Measurements from ENCODE around the gene INTS6L.

DNA sequence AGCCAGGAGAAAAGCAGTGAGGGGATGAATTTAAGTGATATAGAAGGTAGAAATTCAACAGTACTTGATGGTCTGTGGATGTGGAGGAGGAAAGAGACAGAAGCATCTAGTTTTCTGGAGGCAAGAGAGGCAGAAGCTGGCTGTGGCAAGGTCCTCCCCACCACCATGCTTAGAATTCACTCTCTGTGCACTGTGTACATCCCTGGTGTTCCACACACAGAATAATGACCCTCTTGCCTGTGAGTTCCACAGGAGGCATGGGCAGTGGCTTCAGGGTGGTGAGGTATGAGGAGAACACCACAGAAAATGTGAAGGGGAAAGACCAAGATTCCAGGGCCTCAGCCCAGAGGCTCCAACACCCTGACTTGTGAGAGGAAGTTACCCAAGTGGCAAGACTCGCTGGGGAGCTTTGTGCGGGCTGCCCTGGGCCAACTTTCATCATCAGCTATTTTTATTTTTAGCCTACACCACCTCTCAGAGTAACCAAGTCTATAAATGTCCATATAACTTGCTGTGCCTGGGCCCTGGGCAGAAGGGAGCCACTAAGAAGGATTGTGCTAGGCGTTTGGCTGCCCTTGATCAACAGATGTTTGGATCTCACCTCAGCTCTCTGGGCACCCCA is 7.8 kb upstream of the INTS6L start:
- no peak for TF ChIP-seq EZH2 (IDR thresholded peaks at IDR 0.05; ENCODE audit: low read depth)
- TF ChIP-seq, protein P1, sequence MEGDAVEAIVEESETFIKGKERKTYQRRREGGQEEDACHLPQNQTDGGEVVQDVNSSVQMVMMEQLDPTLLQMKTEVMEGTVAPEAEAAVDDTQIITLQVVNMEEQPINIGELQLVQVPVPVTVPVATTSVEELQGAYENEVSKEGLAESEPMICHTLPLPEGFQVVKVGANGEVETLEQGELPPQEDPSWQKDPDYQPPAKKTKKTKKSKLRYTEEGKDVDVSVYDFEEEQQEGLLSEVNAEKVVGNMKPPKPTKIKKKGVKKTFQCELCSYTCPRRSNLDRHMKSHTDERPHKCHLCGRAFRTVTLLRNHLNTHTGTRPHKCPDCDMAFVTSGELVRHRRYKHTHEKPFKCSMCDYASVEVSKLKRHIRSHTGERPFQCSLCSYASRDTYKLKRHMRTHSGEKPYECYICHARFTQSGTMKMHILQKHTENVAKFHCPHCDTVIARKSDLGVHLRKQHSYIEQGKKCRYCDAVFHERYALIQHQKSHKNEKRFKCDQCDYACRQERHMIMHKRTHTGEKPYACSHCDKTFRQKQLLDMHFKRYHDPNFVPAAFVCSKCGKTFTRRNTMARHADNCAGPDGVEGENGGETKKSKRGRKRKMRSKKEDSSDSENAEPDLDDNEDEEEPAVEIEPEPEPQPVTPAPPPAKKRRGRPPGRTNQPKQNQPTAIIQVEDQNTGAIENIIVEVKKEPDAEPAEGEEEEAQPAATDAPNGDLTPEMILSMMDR (conservative IDR thresholded peaks at IDR 0.05): no peak

Measured in PC-9 (cell line).